Measurements from ENCODE around the gene NR1I2.

The NR1I2 gene

DNA sequence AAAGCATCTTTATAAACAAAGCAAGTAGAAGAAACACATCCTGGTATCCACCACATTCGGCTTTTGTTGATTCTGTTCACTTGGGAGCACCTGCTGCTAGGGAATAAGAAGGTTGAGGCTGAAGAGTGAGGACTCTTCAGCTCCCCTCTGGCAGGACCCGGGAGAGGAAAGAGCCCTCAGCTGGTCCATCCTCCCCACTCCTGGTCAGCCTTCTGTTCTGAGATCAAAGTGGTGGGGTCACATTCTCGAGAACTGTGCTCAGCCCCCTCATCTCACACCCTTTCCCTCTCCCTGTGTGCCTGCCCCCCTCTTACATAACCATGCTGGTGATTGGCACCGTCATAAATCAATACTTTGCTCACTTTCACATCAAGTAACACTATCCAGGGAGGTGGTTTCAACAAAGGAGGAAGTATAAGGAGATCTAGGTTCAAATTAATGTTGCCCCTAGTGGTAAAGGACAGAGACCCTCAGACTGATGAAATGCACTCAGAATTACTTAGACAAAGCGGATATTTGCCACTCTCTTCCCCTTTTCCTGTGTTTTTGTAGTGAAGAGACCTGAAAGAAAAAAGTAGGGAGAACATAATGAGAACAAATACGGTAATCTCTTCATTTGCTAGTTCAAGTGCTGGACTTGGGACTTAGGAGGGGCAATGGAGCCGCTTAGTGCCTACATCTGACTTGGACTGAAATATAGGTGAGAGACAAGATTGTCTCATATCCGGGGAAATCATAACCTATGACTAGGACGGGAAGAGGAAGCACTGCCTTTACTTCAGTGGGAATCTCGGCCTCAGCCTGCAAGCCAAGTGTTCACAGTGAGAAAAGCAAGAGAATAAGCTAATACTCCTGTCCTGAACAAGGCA lies at the start of gene NR1I2:
TSS of gene NR1I2 (plus strand) at position 772 of the 869 bp plus-strand sequence.
- no peaks in the 10 kb centered on the region for H3K4me1 ChIP-seq
- H3K4me3 ChIP-seq: no peak within 1 kb of the TSS
- H3K36me3 ChIP-seq: no peaks in the 10 kb centered on the region
- no peaks in the 10 kb centered on the region for H3K27me3 ChIP-seq
- TF ChIP-seq Cebpa-rat (IDR thresholded peaks at IDR 0.05): no peak
- no peak within 1 kb of the TSS for H3K9ac ChIP-seq
- H4K20me1 ChIP-seq: no peaks in the 10 kb centered on the region
- H3K4me2 ChIP-seq: no peak within 1 kb of the TSS
- no peak within 1 kb of the TSS for H3K27ac ChIP-seq
- 0 out of 2 replicates have a peak, but pooled peaks cover 2% of the 10 kb centered on the region for H3K9me3 ChIP-seq

DNA sequence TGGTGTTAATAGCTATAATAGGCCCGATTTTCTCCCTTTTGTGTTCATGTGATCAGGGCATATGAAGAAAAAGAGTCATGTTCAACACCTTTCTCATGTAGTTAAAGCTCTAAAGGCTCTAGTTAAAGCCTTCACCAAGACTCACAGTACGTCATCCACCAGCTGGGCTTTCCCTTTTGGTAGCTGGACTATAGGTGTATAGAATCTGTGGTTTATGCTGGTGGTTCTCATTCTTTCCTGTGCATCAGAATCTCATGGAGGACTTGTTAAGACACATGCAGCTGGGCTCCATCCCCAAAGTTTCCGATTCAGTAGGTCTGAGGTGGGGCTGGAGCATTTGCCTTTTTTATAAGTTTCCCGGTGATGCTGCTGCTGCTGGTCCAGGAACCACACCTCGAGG lies 48.1 kb upstream of the NR1I2 start:
- H3K27me3 ChIP-seq: no peaks in the 10 kb centered on the region
- TF ChIP-seq Cebpa-rat (IDR thresholded peaks at IDR 0.05): no peak

DNA sequence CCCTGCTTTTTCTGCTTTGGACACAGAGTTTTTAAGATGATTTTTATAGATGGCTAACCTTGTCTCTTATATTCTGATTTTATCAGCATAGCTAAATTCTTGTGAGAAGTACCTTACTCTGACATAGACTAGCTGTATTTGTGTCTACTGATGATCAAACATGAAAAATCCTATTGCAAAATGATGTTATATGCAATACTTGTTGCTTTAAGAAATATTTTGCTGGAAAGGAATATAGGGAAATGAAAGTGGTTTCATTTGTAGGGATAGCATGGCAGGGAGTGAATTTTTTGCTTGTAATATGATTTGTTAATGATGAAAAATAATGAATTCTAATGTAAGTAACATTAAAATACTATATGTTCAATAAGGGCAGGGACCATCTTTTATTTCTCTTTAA lies 43.2 kb upstream of the NR1I2 start:
- H3K4me1 ChIP-seq: no peaks in the 10 kb centered on the region
- no peak for TF ChIP-seq Cebpa-rat (IDR thresholded peaks at IDR 0.05)
- H3K4me3 ChIP-seq: no peak overlapping the region
- H3K36me3 ChIP-seq: no peaks in the 10 kb centered on the region
- H4K20me1 ChIP-seq: no peaks in the 10 kb centered on the region
- no peak overlapping the region for H3K4me2 ChIP-seq
- no peak overlapping the region for H3K27ac ChIP-seq
- no peaks in the 10 kb centered on the region for H3K27me3 ChIP-seq
- no peak overlapping the region for H3K9ac ChIP-seq
- H3K9me3 ChIP-seq: no peaks in the 10 kb centered on the region

More for the DNA sequence above, 48.1 kb upstream of the NR1I2 start:
- H3K27ac ChIP-seq: no peak overlapping the region
- no peaks in the 10 kb centered on the region for H3K36me3 ChIP-seq
- H3K4me1 ChIP-seq: no peaks in the 10 kb centered on the region
- H3K9me3 ChIP-seq: no peaks in the 10 kb centered on the region
- H3K4me2 ChIP-seq: no peak overlapping the region
- no peak overlapping the region for H3K9ac ChIP-seq
- no peak overlapping the region for H3K4me3 ChIP-seq
- H4K20me1 ChIP-seq: no peaks in the 10 kb centered on the region

DNA sequence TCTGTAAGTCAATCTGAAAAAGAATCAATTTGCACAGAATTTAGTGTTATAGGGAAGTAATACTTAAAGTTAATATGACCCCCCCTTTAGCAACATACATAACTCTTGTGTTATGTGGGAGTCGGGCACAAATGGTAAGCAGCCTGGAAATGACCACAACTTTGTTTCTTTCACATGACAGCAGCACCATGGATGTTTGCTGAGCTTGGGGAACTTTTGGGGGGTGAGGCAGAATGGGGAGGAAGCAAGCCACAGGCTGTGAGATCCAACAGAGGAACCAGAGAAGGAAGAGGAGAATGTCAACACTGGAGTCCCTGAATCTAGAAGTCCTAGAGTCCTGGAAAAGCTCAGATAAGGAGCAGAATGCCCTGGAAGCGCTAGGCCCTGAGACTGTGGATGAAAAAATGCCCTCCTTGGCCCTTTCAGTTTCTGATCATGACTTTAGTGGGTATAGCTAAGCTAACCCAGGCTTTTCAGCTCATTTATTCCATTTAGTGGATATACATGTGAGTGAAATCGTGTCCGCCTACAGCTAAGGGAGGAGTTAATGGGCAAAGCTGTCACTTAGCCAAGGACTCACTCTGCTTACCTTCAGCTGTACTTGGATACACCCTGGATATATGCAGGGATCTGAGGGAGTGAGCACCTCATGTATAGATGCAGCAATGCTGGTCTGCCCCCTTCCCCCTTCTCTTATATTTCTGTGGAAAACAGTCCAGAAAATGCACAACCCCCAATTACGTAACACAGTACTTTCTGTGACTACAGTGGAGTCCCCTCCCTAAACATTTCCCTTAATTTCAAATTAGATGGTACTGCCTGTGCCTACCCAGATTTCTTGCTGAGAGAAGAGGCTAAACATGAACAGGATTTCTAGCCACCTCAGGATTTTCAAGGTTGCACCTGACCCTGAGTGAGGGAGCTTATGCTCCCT lies 40.0 kb upstream of the NR1I2 start:
- no peak for TF ChIP-seq Cebpa-rat (IDR thresholded peaks at IDR 0.05)
- Histone ChIP-seq H3K9ac (no peak overlapping the region), H3K9me3 (no peaks in the 10 kb centered on the region), H3K27ac (no peak overlapping the region), H3K4me3 (no peak overlapping the region), H4K20me1 (no peaks in the 10 kb centered on the region), H3K4me1 (no peaks in the 10 kb centered on the region), H3K36me3 (no peaks in the 10 kb centered on the region), H3K4me2 (no peak overlapping the region), H3K27me3 (no peaks in the 10 kb centered on the region)

DNA sequence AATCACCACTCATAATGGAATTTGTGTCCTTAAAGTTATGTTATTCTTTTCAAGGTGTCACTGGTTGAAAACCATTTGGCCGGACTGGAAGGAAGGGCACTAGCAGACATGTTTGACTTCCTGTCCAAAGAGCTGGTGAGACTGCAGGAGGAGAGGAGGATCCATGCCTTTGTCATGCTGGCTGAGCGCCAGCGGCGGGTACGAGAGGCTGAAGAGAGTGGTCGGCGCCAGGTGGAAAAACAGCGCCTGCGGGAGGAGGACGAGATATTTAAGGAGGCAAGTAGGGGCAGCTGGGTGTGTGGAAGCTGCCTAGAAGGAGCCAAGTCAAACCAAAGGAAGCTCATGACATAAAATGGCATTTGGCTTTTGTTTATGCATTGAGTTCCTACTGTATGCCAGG lies 38.0 kb upstream of the NR1I2 start:
- no peaks in the 10 kb centered on the region for H3K9me3 ChIP-seq
- no peaks in the 10 kb centered on the region for H3K27me3 ChIP-seq
- no peak for TF ChIP-seq Cebpa-rat (IDR thresholded peaks at IDR 0.05)
- no peak overlapping the region for H3K9ac ChIP-seq
- no peak overlapping the region for H3K4me3 ChIP-seq
- no peaks in the 10 kb centered on the region for H3K36me3 ChIP-seq
- H3K27ac ChIP-seq: no peak overlapping the region
- no peaks in the 10 kb centered on the region for H3K4me1 ChIP-seq
- H4K20me1 ChIP-seq: no peaks in the 10 kb centered on the region
- H3K4me2 ChIP-seq: no peak overlapping the region

DNA sequence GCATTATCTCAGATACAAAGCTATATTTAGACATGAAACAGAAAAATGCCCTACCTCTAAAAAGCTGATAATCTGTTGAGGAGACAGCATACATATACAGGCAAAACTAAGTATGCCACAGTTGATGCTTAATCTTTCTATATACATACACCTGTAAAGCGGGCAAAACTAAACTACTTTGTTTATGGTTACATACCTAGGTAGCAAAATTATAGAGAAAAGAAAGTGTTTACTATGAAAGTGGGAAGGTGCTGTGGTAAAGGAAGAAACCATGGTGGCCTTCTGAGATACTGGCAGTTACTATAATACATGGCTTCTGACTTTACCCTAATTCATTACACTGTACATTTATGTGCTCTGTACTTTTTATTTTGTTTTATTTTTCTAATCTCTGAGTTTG lies 36.0 kb upstream of the NR1I2 start:
- TF ChIP-seq Cebpa-rat (IDR thresholded peaks at IDR 0.05): no peak
- Histone ChIP-seq H3K27me3 (no peaks in the 10 kb centered on the region), H3K36me3 (no peaks in the 10 kb centered on the region), H3K4me3 (no peak overlapping the region), H3K27ac (no peak overlapping the region), H3K9ac (no peak overlapping the region), H3K4me1 (no peaks in the 10 kb centered on the region), H3K9me3 (no peaks in the 10 kb centered on the region), H3K4me2 (no peak overlapping the region), H4K20me1 (no peaks in the 10 kb centered on the region)

DNA sequence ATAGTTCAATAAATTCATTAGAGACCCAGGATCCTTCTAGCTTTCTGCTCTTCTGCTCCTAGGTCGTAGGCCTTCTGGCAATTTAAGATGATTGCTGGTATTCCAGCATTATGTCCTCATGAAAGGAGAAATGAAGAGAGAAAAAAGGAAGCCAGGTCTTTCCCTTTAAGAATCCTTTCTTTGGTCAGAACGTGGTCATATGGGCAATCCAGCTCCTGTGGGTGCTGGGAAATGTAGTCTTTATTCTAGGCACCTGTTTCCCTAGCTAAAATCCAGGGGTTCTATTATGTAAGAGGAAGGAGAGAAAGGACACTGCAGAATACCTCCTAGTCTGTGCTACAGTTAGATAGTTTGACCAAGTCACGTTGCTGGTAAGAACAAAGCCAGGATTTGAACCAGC lies 35.5 kb upstream of the NR1I2 start:
- Histone ChIP-seq H3K36me3 (no peaks in the 10 kb centered on the region), H3K9ac (no peak overlapping the region)
- no peak for TF ChIP-seq Cebpa-rat (IDR thresholded peaks at IDR 0.05)

DNA sequence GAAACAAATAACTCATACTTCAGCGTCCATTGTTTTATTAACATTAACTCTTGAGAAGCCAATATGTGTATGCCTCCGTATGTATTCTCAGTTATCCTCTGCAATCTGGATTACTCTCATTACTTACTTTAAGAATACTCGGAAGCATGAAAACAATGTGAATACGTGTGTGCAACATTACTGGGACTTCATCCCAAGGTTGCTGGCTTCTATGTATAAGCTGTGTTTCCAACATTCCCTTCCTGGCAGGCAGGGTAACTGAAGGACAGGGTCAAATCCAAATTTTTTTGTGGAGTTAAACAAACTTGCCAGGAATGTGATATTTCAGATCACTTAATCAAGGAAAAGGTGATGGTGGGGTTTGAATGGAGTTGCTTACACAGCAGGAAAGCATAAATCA lies 34.5 kb upstream of the NR1I2 start:
- Histone ChIP-seq H3K4me1 (no peaks in the 10 kb centered on the region), H4K20me1 (no peaks in the 10 kb centered on the region), H3K9me3 (no peaks in the 10 kb centered on the region), H3K27ac (no peak overlapping the region), H3K4me3 (no peak overlapping the region), H3K36me3 (no peaks in the 10 kb centered on the region), H3K27me3 (no peaks in the 10 kb centered on the region), H3K4me2 (no peak overlapping the region), H3K9ac (no peak overlapping the region)
- no peak for TF ChIP-seq Cebpa-rat (IDR thresholded peaks at IDR 0.05)

More for the DNA sequence above, 35.5 kb upstream of the NR1I2 start:
- Histone ChIP-seq H3K27ac (no peak overlapping the region), H3K4me1 (no peaks in the 10 kb centered on the region), H3K4me3 (no peak overlapping the region), H4K20me1 (no peaks in the 10 kb centered on the region), H3K27me3 (no peaks in the 10 kb centered on the region), H3K9me3 (no peaks in the 10 kb centered on the region), H3K4me2 (no peak overlapping the region)

DNA sequence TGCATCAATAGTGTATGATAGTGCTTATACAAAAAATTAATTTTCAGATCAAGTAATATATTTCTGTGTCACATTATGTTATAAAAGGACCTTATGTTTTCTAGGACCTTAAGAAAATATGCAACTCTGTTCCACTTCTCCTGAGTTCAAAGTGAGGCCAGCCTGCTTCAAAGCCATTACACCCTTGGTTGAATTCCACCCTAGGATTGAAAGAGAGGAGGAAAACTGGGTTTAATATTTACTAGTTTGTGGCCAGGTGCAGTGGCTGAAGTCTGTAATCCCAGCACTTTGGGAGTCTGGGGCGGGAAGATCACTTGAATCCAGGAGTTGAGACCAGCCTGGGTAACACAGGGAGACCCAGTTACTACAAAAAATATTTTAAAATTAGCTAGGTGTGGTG lies 32.9 kb upstream of the NR1I2 start:
- Histone ChIP-seq H3K4me1 (no peaks in the 10 kb centered on the region), H3K9me3 (peaks cover 3% of the 10 kb centered on the region; the same call in 1 of the 2 replicates), H3K27me3 (no peaks in the 10 kb centered on the region), H3K4me2 (no peak overlapping the region), H3K9ac (no peak overlapping the region), H4K20me1 (no peaks in the 10 kb centered on the region), H3K4me3 (no peak overlapping the region), H3K36me3 (no peaks in the 10 kb centered on the region), H3K27ac (no peak overlapping the region)
- no peak for TF ChIP-seq Cebpa-rat (IDR thresholded peaks at IDR 0.05)

DNA sequence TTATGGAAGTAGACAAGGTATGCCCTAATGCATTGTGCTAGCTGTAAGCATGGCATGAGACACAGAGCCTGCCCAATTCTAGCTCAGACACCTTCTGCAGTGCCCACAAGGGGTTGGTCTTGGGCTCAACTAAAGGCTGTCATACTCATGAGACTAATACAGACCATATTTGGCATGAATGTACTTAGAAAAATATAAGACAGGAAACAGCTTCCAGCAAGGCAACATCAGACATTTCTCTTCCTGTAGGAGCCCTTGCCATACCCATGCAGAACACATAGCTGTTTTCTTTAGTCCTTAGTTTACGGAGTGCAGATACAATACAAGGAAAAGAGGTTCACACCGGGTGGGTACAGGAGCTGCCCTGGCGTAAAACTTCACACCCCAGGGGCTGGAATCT lies 30.5 kb upstream of the NR1I2 start:
- Histone ChIP-seq H3K27me3 (no peaks in the 10 kb centered on the region), H3K4me1 (no peaks in the 10 kb centered on the region), H3K27ac (no peak overlapping the region), H3K9me3 (peaks cover 3% of the 10 kb centered on the region; the same call in 1 of the 2 replicates), H3K4me2 (no peak overlapping the region), H3K9ac (no peak overlapping the region), H4K20me1 (no peaks in the 10 kb centered on the region), H3K4me3 (no peak overlapping the region), H3K36me3 (no peaks in the 10 kb centered on the region)
- TF ChIP-seq Cebpa-rat (IDR thresholded peaks at IDR 0.05): no peak

Data from BLaER1 (cell line).